Measurements from ENCODE around the gene SYNPO. TPM values are rescaled to one million over a fixed set of nuclear protein-coding genes. Genes with fewer than 3 reads are reported as not detected.

Gene SYNPO
- total RNA-seq, 4 donors from 2014 or later: 3.8 to 8.5 (median 4.2) TPM

- TF ChIP-seq POLR2A (IDR thresholded peaks at IDR 0.05): no peak
- TF ChIP-seq, protein P1, sequence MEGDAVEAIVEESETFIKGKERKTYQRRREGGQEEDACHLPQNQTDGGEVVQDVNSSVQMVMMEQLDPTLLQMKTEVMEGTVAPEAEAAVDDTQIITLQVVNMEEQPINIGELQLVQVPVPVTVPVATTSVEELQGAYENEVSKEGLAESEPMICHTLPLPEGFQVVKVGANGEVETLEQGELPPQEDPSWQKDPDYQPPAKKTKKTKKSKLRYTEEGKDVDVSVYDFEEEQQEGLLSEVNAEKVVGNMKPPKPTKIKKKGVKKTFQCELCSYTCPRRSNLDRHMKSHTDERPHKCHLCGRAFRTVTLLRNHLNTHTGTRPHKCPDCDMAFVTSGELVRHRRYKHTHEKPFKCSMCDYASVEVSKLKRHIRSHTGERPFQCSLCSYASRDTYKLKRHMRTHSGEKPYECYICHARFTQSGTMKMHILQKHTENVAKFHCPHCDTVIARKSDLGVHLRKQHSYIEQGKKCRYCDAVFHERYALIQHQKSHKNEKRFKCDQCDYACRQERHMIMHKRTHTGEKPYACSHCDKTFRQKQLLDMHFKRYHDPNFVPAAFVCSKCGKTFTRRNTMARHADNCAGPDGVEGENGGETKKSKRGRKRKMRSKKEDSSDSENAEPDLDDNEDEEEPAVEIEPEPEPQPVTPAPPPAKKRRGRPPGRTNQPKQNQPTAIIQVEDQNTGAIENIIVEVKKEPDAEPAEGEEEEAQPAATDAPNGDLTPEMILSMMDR (IDR thresholded peaks at IDR 0.05): no peak
- H3K4me3 ChIP-seq (ENCODE audit: low read depth, poor library complexity, severe bottlenecking): no peak overlapping the region
- WGBS, 2 donors: 63 to 71% methylated on average over 3 to 4 of the region's 4 CpGs
- intact Hi-C loops (cut with DNase I; ENCODE audit: low total_unique reads): no loop called here
- no peak for DNase-seq (ENCODE audit: low spot score in 2 of 2)
These were observed 25.8 kb upstream of the SYNPO start for GRCh38 chr5:150614661-150615060.

DNA sequence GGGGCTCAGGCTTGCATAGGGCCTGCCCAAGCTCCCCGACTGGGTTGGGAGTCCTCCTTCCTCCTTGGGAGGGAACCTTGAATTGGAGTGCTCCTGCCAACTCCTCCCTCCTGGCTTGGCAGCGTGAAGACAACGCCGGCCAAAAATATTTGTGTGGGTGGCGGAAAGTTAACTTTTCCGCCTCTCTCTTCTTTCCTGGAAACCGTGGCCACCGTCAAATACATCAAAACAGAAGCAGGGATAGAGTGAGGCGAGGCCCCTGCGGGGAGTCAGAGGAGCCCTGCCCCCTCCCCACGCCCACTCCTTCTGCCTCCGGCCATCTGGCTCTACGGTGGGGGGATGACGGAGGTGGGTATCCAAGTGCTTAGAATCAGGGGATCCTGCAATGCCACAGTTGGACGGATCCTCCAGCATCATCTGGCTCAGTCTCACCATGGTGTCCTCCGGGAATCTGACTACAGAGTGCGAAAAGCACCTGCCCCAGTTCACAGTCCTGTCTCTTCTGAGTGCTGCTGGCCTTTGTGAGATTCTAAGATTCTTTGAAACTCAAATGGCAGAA is 25.2 kb upstream of the SYNPO start:
- no peak for TF ChIP-seq POLR2A (IDR thresholded peaks at IDR 0.05)
- TF ChIP-seq, protein P1 (IDR thresholded peaks at IDR 0.05): no peak
- DNase-seq (ENCODE audit: low spot score in 2 of 2): no peak

DNA sequence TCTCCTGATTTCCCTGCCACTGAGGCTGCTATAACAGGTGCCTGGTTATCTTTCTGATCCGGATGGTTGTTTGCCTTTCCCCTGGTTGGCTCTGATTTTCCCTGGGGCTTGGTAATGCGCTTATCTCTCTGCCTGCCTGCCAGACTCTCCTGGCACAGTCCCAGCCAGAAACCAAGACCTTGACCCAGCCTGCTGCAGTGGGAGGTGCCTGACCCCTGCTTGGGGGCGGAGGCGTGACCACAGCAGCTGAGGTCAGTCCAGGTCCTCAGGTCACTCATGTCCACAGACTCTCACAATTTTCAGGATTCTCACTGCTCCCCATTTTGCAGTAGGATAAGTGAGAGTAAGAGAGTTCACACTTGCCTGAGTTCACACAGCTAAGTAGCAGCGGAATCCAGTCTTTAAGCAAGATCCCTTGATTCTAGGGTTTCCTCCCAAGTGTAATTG is 24.4 kb upstream of the SYNPO start:
- 34 to 37% methylated on average over 5 of the region's 5 CpGs for WGBS, 2 donors
- TF ChIP-seq, protein P1 (IDR thresholded peaks at IDR 0.05): no peak
- no peak for TF ChIP-seq POLR2A (IDR thresholded peaks at IDR 0.05)
- intact Hi-C loops (cut with DNase I; ENCODE audit: low total_unique reads): no loop called here
- no peak for DNase-seq (ENCODE audit: low spot score in 2 of 2)
- H3K4me3 ChIP-seq (ENCODE audit: low read depth, poor library complexity, severe bottlenecking): no peak overlapping the region

More for the DNA sequence above, 25.2 kb upstream of the SYNPO start:
- intact Hi-C loops (cut with DNase I; ENCODE audit: low total_unique reads): no loop called here
- H3K4me3 ChIP-seq (ENCODE audit: low read depth, poor library complexity, severe bottlenecking): no peak overlapping the region
- WGBS, 2 donors: 10 to 21% methylated on average over 17 of the region's 17 CpGs

DNA sequence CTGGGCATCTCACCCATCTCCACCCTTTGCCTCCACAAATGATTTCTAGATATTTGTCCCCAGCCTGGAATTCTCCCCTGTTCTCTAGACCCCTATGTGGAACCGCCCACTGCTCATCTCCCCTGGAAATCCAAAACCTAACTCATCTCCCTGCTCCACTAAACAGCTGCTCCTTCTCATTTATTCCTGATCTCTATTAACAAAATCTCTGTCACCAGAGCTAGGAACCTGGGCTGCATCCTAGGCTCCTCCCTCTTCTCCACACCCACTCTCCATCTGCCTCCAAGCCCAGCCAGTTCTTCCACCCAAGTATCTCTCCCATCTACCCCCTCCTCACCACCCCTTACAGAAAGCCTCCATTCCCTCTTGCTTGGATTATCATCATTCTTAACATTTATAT is 24.0 kb upstream of the SYNPO start:
- no peak overlapping the region for H3K4me3 ChIP-seq (ENCODE audit: low read depth, poor library complexity, severe bottlenecking)
- no peak for DNase-seq (ENCODE audit: low spot score in 2 of 2)
- TF ChIP-seq POLR2A (IDR thresholded peaks at IDR 0.05): no peak
- TF ChIP-seq, protein P1 (IDR thresholded peaks at IDR 0.05): no peak
- 80 to 82% methylated on average over 1 of the region's 1 CpG for WGBS, 2 donors
- intact Hi-C loops (cut with DNase I; ENCODE audit: low total_unique reads): no loop called here

DNA sequence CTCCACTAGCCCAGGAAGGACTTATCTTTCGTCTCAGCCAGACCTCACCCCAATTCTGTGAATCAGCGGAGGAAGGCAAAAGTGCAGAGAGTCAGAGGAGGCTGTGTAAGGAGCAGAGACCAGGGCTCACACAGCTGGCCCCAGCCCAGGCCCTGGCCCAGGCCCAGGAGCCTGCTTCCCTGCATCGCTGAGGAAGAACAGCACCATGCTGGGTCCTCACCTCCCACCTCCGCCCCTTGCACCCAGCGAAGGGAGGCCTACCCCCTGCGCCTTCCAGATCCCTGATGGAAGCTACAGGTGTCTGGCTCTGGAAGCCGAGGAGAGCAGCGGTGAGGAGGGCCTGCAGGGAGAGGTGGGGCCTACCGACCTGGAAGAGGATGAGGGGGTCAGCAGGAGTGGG is 22.3 kb upstream of the SYNPO start:
- DNase-seq (ENCODE audit: low spot score in 2 of 2): no peak
- no peak overlapping the region for H3K4me3 ChIP-seq (ENCODE audit: low read depth, poor library complexity, severe bottlenecking)
- intact Hi-C loops (cut with DNase I; ENCODE audit: low total_unique reads): no loop called here
- no peak for TF ChIP-seq POLR2A (IDR thresholded peaks at IDR 0.05)
- TF ChIP-seq, protein P1 (IDR thresholded peaks at IDR 0.05): no peak
- WGBS, 2 donors: 82 to 89% methylated on average over 6 to 9 of the region's 9 CpGs
